PFSK-1 (cell line): ENCODE data around the gene MTERF2.

ENCODE experiments used
- FOXP2 ChIP-seq: optimal IDR thresholded peaks from 2 replicates; pipeline ENCODE3; 2011; ENCODE audit warnings: borderline replicate concordance, control low read depth, inconsistent platforms; ENCODE audit not compliant: insufficient read depth; ENCODE audit errors: extremely low read length, extremely low read depth
- POLR2AphosphoS5 ChIP-seq: IDR thresholded peaks from 2 replicates; pipeline ENCODE4 v1.6.1; 2012; ENCODE audit warnings: low read depth, mild to moderate bottlenecking, control low read depth, low read length, moderate library complexity
- SIN3A ChIP-seq: IDR thresholded peaks from 2 replicates; pipeline ENCODE4 v1.6.1; 2012; ENCODE audit warnings: mild to moderate bottlenecking, low read length, moderate library complexity, borderline replicate concordance; ENCODE audit not compliant: insufficient read depth
- TAF1 ChIP-seq: IDR thresholded peaks from 2 replicates; pipeline ENCODE4 v1.6.1; 2012; ENCODE audit warnings: low read length, control low read depth, borderline replicate concordance; ENCODE audit not compliant: insufficient read depth
- TF ChIP-seq, protein P1 (sequence below), 2 experiments: IDR thresholded peaks; 2 replicates each; pipeline versions ENCODE4 v1.6.1 to v1.8.0; 2011 to 2012; ENCODE audit warnings: low read depth in 2 of 2, low read length in 2 of 2, control low read depth in 1 of 2, inconsistent platforms in 1 of 2, mild to moderate bottlenecking in 1 of 2, moderate library complexity in 1 of 2; ENCODE audit not compliant: insufficient read depth in 1 of 2

DNA sequence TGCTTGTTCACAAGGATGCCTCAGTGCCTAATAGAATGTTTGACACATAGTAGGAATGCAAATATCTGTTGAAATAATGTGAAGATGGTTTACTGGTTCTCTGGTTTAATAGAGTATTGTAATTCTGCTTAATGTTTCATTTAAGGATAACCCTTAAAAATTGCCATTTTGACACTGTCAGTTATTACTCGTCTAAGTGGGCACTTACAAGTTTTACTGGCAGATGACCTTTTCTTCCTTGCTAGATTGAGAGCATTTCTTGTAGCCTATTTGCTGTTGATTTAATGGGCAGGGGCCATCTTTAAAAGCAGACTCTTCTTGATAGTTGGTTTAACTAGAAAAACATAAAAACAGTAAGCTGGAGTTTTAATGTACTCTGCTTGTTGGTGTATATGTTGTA, 29.4 kb downstream of the MTERF2 start:
- TF ChIP-seq POLR2AphosphoS5 (no peak), SIN3A (no peak), TAF1 (no peak), FOXP2 (no peak)
- TF ChIP-seq, protein P1, sequence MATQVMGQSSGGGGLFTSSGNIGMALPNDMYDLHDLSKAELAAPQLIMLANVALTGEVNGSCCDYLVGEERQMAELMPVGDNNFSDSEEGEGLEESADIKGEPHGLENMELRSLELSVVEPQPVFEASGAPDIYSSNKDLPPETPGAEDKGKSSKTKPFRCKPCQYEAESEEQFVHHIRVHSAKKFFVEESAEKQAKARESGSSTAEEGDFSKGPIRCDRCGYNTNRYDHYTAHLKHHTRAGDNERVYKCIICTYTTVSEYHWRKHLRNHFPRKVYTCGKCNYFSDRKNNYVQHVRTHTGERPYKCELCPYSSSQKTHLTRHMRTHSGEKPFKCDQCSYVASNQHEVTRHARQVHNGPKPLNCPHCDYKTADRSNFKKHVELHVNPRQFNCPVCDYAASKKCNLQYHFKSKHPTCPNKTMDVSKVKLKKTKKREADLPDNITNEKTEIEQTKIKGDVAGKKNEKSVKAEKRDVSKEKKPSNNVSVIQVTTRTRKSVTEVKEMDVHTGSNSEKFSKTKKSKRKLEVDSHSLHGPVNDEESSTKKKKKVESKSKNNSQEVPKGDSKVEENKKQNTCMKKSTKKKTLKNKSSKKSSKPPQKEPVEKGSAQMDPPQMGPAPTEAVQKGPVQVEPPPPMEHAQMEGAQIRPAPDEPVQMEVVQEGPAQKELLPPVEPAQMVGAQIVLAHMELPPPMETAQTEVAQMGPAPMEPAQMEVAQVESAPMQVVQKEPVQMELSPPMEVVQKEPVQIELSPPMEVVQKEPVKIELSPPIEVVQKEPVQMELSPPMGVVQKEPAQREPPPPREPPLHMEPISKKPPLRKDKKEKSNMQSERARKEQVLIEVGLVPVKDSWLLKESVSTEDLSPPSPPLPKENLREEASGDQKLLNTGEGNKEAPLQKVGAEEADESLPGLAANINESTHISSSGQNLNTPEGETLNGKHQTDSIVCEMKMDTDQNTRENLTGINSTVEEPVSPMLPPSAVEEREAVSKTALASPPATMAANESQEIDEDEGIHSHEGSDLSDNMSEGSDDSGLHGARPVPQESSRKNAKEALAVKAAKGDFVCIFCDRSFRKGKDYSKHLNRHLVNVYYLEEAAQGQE (IDR thresholded peaks at IDR 0.05; ENCODE audit: insufficient read depth in 1 of 2, low read depth in 2 of 2, low read length in 2 of 2): no peak
